ENCODE results near the gene GTF3C1.
"Not testable (repeated sequence)": the region's sequence is repeated elsewhere in the genome, so short reads cannot be mapped to it uniquely, and the experiment has no call there.

The GTF3C1 gene

GRCh38 chr16:27437946-27438345 is 111.8 kb downstream of the GTF3C1 start:
- no peak for DNase-seq

DNA sequence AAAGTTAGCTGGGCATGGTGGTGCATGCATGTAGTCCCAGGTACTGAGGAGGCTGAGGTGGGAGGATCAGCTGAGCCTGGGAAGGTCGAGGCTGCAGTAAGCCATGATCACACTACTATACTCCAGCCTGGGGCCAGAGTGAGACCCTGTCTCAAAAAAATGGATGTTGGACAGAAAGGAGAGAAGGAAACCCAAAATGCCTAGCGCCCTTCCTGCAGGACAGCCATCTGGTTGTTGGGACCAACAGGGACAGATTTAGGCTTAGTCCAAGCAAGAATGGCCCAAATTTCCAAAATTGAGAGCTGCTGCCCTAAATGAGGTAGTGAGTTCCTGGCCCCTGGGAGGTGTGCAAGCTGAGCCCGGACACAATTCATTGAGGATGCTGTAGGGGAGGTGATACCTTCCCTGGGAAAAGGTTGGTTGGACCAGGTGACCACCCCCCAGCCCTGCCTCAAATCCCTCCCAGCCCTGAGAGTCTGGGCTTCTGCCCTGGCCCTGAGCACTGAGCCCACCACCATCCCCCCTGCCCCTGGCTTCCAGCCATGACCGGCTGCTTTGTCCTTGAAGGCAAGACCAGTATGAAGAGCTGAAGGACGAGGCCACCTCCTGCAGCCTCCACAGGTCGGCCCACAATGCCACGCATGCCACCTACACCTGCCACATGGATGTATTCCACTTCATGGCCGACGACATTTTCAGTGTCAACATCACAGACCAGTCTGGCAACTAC is 112.6 kb downstream of the GTF3C1 start:
- no peak for DNase-seq

DNA sequence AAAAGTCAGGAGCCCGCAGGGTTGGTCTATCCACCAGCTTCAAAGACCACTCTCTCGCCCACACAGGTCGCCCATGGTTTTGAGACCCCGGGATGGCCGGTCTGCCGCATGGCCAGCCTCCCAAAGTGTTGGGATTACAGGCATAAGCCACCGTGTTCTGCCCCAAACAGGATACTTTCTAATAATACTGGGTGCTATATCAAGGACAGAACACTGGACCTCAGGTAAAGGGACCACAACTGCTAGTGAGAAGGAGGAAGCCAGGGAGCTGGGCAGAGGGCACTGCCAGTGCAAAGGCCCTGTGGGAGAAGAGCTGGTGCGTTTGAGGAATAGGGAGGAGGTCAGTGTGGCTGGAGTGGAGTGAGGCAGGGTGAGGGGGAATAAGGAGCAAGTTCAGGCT is 113.6 kb downstream of the GTF3C1 start:
- no peak for DNase-seq

GRCh38 chr16:27435146-27435545 is 114.6 kb downstream of the GTF3C1 start:
- DNase-seq, result not testable (repeated sequence)

- no peak for DNase-seq
Measured at GRCh38 chr16:27434141-27435051, 115.3 kb downstream of the GTF3C1 start.

DNA sequence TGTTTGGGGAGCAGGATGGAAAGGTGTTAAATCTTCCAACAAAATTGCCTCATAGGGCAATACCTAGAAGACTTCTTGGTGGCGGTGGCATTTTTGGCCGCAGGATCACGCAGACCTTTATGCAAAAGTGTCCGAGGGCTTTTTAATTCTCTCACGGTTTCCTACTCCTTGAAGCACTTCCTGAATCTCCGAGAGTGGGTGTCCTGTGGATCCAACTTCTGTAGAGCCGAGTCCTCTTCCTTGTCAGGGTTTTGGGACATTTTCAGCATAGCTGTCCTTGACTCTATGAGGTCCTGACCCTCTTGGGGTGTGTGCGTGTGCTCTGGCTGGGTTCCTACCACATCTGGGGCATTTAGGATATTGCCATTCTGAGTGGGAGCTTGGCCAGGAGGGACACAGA is 116.1 kb downstream of the GTF3C1 start:
- DNase-seq, result no peak

- not testable (repeated sequence) for DNase-seq
Measured at GRCh38 chr16:27433191-27433590, 116.5 kb downstream of the GTF3C1 start.

DNA sequence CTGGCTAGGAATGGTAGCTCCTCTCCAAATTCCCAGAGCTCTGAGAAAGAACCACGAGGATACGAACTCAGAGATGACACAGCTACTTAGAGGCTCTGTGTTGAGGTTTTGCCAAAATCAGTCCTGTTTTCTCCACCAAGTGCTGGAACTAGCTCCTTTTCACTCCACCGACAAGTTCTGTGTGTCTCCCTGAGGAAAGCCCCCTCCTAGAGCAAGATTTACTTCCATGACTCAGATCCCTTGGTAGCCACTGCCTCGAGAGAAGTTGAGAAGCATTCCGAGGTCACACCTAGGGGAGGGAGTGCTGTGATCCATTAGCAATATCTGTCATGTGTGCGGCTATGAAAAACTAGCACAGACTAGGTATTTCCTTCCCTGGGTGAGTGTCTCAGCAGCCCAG is 117.2 kb downstream of the GTF3C1 start:
- no peak for DNase-seq

DNA sequence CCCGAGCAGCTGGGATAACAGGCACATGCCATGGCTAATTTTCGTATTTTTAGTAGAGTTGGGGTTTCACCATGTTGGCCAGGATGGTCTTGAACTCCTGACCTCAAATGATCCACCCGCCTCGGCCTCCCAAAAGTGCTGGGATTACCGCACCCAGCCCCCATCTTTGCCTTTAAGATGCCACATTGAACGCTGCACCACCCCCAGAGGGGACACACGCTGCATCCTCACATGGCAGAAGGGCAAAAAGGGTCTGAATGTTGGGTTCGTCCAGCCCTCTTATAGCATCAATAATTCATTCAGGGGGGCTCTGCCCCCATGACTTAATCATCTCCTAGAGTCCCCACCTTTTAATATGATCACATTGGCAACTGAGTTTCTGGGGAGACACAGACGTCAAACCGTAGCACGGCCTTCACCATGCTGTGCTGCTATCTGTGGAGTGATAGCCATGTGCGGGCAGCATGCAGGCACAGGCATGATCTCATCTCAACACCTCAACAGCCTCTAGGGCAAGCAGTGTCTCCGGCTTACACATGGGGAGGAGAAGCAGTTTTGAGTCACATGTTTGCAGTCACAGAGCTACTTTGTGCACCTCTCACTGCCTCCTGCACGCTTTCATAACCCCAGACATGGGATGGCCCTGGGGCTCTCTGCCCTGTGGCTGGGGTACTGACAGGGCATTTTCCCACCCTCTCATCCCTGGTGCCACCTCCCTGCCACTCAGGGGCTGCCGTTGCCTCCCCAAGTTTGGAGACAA is 117.8 kb downstream of the GTF3C1 start:
- DNase-seq, result no peak

DNA sequence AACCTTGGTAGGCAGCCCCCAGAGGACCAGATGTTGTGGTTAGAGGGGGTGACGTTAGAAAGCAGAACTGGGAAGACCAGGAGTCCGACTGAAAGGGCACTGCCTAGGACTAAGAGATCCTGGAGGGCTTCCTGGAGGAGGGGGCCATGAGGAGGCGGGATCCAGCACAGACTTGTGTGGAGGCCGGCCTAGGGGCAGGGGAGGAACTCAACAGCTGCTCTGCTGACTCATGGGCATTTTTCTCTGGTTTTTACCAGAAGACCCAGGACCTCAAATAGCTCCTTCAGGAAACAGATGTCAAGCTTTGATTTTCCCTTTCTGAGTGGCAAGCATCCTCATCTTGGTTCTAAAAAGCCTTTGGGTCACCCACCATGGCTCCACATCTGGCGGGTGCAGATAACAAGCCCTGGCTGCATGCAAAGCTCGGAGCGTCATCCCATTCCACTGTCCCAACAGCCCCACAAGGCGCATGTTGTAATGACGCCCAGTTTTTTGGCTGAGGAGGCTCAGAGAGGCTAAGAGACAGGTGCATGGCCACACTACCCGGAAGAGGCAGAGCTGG is 118.7 kb downstream of the GTF3C1 start:
- DNase-seq, result no peak

GRCh38 chr16:27430512-27430911 is 119.2 kb downstream of the GTF3C1 start:
- DNase-seq, result no peak

GRCh38 chr16:27429981-27430441 is 119.7 kb downstream of the GTF3C1 start:
- no peak for DNase-seq

DNA sequence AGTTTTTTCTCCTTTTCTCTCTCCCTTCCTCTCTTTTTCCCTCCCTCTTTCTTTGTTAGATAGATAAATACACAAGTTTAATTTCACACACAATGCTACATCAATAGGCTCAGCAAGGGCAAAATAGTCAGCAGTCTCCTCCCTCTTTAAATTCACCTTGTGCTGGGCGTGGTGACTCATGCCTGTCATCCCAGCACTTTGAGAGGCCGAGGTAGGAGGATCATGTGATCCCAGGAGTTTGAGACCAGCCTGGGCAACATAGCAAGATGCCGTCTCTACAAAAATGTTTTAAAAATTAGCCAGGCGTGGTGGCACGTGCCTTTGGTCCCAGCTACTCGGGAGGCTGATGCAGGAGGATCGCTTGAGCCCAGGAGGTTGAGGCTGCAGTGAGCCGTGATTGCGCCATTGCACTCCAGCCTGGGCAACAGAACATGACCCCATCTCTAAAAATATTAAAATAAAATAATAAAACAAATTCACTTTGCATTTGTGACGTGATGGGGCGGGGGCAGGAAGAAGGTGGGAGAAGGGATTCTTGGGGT is 120.3 kb downstream of the GTF3C1 start:
- no peak for DNase-seq

GRCh38 chr16:27428026-27428785 is 121.5 kb downstream of the GTF3C1 start:
- no peak for DNase-seq

- no peak for DNase-seq
Measured at GRCh38 chr16:27427538-27427937, 122.2 kb downstream of the GTF3C1 start.

DNA sequence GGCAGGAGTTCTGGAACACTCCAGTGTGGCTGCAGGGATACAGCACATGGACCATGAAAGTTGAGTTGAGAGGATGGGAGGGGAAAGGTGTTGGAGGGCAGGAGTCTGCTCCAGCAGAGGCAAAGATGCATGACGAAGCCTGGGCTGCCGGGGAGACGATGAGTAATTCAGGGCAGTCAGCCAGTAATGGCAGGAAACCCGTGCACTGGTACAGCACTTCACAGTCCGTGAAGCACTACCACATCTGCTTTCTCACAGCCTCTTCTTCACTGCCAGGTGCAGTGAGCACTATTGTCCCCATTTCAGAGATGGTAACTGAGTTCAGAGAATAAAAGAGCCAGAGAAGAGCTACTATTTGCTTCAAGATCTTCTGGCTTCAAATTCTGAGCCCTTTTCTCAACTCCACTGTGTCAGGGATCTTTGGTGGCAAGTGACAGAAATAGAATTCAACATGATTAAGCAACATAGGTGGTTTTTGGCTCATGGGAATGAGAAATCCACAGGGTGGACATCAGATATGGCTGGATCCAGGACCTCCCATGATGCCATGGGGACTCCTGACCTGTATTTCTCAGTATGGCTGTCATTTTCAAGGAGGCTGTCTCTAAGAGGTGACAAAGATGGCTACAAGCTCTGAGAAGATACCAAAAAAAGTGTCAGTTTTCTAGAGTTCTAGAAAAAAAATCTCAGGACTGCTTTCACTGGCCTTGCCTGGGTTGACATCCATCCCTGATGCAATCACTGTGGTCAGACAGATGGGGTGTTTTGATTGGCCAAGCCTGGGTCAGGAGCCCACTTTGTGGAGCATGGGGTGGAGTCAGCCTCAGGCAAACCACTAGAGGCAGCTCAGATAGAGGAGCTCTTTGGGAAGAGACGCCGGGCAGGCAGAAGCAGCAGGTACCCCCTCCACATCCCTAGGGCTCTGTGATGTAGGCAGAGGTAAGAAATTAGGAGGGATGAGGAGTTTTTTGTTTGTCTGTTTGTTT is 123.0 kb downstream of the GTF3C1 start:
- DNase-seq, result no peak

GRCh38 chr16:27425961-27426360 is 123.8 kb downstream of the GTF3C1 start:
- DNase-seq, result no peak

DNA sequence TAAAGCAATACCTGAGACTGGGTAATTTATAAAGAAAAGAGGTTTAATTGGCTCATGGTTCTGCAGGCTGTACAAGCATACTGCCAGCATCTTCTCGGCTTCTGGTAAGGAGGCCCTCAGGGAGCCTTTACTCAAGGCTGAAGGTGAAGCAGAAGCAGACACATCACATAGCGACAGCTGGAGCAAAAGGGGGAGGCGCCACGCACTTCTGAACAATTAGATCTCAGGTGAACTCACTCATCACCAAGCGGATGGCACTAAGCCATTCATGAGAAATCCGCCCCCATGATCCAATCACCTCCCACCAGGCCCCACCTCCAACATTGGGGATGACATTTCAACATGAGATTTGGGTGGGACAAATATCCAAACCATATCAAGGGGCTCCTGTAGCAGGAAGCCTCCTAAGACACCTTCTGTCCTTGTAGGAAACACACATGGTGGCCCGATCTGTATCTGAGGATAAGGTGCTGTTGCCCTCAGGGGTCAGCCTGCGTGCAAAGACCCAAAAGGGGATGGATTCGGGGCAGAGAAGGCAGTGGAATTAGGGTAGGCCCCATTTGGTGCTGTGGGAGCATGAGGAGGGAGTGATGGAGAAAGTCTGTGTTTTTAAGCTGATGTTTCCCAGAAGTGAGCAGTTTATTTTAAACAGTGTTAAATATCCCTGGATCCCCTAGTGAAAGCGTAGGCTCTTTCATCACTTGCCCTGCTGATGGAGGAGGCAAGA is 124.8 kb downstream of the GTF3C1 start:
- DNase-seq, result no peak

DNA sequence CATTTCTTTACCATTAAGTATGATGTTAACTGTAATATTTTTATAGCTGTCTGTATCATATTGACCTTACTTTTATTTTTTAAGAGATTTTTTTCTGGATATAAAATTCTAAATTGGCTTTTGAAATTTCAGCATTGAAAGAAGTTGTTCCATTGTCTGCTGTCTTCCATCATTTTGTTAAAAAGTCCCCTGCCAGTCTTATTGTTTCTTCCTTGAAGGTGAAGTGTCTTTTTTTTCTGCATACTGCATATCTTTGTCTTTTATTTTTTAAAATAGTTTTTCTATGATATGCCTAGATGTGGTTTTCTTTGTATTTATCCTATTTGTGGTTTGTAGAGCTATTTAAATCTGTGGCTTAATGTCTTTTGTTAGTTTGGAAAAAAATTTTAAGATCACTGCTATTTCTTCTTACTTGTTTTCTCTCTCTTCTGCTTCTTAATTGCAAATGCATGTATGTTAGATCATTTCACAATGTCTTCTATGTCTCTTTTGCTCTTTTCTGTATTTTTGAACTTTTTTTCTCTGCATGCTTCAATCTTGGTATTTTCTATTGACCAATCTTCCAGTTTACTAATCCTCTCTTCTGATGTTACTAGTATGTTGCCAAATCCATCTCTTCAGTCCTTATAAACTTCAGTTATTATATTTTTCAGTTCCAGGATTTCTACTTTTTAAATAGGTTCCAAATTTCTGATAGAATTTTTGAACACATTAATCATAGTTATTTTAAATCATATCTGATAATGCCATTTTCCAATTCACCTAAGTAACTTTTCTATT is 127.6 kb downstream of the GTF3C1 start:
- no peak for DNase-seq

All from NCI-H1105 treated with DMSO at 0.1 percent for 48 hours (cell line).